Stimulated activated CD4-positive, alpha-beta T cell treated with anti-CD3 and anti-CD28 coated beads, Interleukin-1b, Interleukin-23, amount 100 ng/mL, for 48 hours (primary cell): ENCODE measurements around the gene HS6ST3.

Experiments used
- DNase-seq: peaks from one replicate; pipeline ENCODE4 v3.0.0-alpha.2; 2020

HS6ST3 gene

GRCh38 chr13:96342286-96342685 is 252.4 kb downstream of the HS6ST3 start:
- DNase-seq: no peak

- DNase-seq: no peak
These were observed 253.1 kb downstream of the HS6ST3 start for GRCh38 chr13:96342852-96343465.

- DNase-seq: no peak
These were observed 257.0 kb downstream of the HS6ST3 start for GRCh38 chr13:96346921-96347320.

DNA sequence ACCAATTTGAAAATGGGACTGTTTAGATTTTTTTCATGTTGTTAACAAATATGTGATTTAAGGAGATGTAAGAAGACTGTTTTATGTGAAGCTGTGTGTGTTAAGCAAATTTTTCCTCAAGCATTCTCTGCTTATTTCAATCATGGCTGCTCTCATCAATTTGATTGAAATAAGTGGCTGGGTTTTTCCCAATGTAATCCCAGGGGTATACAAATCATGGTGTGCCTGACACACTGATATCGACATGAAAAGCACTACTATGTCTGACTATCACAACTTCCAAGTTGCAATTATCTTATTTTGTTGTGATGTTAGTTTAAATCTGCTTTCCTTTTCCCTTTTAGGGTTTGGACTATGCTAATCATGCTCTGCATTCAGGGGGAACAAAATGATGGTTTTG is 283.7 kb downstream of the HS6ST3 start:
- DNase-seq: no peak

- DNase-seq: no peak
These were observed 287.9 kb downstream of the HS6ST3 start for GRCh38 chr13:96377835-96378234.

DNA sequence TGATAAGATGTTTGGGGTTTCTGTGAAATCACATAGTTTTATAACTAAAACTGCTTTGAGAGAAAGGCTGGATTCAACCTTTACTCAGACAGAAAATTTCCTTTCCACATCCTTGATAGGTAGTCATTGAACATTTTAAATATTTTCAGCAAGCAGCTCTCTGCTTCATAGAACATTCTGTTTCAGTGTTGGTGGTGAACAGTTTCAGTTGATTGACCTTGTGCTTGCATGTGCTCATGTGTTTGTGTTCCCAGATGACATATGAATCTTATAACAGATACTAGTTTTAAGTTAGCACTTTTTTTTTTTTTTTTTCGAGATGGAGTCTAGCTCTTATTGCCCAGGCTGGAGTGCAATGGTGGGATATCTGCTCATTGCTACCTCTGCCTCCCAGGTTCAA is 290.1 kb downstream of the HS6ST3 start:
- no peak for DNase-seq

GRCh38 chr13:96381681-96382080 is 291.8 kb downstream of the HS6ST3 start:
- no peak for DNase-seq

GRCh38 chr13:96388598-96388997 is 298.7 kb downstream of the HS6ST3 start:
- no peak for DNase-seq

- DNase-seq: no peak
These were observed 301.7 kb downstream of the HS6ST3 start for GRCh38 chr13:96391606-96392005.

DNA sequence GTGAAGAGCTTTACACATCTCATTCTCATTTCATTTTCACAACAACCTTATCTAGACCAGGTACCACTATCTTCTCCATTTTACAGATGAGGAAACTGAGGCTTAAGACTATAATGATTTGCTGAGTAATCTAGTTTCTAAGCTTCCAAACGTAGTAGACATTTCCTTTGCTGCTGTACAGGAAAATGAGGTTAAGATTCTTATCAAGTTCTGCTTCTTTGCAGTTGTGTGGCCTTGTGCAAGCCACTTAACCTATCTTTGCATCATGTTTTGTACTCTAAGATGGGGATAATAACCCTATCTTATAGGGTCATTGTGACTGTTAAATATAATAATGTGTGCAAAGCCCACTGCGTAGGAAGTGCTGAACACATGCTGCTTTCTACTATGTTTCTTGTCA is 307.9 kb downstream of the HS6ST3 start:
- DNase-seq: no peak

DNA sequence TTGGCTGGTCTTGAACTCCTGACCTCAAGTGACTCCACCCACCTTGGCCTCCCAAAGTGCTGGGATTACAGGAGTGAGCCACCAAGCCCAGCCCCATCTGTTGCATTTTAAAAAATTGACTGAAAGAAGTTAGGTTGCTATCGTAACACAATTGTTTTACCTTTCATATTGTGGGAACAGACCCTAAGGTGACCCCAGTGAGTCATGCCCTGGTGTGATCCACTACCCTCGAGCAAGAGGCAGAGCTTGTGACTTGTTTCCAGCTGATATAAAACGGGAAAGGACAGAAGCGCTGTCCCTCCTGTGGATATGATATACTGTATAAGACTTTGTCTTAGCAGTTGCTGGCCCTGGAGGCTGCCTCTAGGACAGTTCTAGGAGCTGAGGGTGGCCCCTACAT is 308.6 kb downstream of the HS6ST3 start:
- DNase-seq: no peak

DNA sequence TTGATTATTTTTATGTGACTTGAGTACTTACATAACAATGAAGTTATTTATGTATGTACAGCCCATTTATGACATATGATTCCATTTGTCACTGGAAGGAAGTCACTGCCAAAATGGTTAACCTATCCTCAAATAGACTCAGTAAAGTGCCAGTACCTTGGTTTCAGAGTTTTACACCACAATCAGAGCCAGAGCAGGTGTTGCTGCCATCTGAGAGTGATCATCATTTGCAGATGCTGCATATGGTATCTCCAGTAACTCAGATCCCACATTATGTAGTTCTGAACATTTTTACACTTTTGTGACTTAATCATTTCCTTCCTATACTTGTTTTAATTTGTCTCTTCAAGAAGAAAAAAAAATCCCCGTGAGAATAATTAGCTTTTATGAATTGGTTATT is 313.3 kb downstream of the HS6ST3 start:
- no peak for DNase-seq

GRCh38 chr13:96403651-96404050 is 313.7 kb downstream of the HS6ST3 start:
- no peak for DNase-seq

DNA sequence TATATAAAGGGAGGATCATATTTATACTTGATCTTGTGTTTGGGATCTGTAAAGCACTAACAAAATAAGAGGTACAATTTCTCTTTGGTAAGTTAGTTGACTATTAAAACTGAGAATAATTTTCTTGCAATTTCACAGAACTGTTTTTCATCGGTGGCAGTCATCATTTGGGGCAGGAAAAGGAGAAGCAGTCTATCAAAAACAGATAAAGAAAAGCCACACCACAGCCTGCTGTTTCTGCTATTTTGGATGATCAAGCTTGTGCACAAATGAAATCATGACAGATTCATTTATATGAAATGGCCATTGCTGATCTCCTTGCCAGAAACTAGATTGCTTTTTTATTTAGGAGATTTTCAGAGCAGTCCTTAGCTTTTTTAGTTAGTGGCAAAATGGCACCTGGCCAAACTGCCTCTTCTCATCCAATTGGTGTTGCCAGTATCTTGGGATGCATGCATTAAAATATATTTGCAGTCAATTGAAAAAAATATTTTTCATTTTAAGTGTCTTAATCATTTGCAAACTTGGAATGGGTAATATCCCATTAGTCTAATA is 326.0 kb downstream of the HS6ST3 start:
- DNase-seq: no peak

DNA sequence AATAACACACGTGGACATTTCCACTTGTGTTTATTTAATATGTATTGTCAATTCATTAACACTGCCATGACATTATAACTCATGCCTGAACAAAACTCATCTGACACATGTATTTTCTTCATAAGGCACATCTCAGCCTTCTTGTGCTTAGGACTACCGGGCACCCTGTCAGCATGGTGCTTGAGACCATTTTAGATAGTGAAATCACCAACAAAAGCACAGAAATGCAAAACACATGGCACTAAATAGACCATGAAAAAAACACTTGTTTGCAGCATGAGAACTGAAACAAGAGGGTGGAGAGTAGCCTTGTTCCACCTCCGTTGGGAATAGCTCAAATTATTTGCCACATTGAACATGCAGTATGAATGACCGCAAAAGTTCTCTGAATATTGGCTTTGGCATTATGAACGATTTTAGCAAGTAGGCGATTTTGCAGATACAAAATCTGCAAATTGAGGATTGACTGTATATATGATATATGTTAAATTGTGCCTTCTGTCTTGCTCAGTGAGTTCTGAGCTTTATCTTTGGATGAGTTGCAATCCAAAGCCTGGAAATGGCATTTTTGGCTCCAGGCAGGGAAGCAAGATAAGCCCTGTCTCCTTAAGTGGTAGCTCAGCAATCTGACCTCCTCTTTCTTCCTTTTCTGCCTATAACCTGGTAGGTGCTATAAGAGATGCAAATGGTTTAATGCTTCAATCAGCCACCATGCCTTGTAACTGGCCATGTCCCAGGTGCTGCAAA is 328.2 kb downstream of the HS6ST3 start:
- DNase-seq: no peak

- DNase-seq: no peak
These were observed 331.4 kb downstream of the HS6ST3 start for GRCh38 chr13:96421314-96421713.

DNA sequence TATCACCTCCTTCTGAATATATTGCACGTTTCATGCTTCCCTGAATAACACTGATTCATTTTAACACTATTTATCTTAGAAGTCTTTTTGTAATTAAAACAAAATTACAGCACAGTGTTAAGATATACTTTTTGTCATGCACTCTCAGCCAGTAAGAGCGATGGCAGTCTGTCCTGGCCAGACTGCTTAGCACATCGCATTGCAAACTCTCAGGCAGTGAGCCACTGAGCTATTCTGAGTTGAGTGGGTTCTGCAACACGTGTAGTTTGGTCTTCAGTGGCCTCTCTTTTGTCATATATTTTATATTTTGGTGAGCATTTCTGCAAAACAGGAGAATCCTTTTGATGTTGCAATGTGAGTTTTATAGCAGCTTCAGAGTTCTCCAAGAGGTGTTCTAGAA is 332.1 kb downstream of the HS6ST3 start:
- DNase-seq: no peak

DNA sequence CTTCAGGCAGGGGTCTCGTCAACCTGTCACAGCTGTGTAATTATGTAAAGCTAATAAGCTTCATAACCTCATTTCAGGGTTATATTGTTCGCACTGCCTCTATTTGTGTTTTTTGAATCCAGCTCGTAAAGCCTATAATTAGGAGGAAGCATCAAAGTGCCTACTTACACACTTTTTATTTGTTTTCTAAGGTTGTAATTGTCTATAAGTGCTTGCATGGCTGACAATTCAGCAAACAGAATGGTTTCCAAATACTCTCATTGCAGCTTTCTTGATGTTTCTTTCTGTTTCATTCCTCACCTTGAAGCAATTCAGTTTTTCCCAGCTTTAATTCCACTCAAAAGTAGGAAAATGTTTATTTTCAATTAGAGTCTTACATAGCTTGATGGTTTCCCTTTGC is 336.3 kb downstream of the HS6ST3 start:
- no peak for DNase-seq

GRCh38 chr13:96428911-96429310 is 339.0 kb downstream of the HS6ST3 start:
- no peak for DNase-seq

DNA sequence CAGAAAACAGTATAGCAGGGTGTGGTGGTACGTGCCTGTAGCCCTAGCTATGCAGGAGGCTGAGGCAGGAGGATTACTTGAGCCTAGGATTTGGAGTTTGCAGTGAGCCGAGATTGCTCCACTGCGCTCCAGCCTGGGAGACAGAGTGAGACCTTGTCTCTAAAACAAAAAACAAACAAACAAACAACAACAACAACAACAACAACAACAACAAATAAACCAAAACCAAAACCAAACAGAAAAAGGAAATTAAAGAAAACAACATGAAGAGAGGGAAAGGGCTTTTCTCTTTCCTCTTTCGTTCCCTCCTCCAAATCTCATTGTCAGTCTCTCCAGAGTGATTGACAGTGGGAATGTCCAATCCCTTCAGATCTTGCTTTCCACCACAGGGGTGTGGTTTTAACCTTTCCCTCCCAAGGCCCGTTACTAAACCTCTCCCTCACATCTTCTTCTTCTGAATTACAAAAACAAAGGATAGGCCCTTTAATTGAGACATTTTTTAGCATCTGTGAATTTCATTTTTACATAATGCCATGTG is 341.2 kb downstream of the HS6ST3 start:
- DNase-seq: no peak

- no peak for DNase-seq
These were observed 354.8 kb downstream of the HS6ST3 start for GRCh38 chr13:96444676-96445075.

GRCh38 chr13:96449920-96450319 is 360.0 kb downstream of the HS6ST3 start:
- no peak for DNase-seq

DNA sequence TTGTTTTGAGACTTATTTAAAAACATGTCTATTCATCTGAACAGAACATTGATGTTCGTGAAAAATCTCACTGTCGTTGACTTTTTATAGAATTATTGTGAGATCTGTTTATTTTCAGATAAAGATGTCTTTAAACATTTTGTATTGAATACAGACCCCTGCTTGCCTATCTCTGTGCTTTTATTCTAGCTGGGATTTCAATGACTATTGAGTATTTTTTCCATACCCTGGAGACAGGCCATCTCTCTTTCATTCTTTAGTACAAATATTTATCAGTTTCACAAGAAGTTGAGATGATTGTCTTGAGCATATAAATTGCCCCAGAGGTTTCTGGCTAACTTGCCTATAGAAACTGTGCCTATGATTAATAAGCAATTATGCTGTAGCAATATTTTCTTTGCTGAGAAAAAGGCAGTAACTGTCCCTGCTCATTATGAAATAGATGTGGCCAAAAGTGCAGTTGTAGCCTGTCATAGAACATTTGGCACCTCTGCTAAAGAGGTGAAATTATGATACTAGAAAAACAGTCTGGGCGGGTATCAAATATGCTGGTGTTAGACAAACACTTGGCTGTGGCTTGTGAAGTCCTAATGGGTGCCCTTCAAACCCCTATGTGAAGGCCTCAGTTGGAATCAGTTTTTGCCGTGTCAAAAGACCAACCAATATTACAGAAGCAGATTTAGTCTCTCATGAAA is 360.6 kb downstream of the HS6ST3 start:
- no peak for DNase-seq

- no peak for DNase-seq
These were observed 364.6 kb downstream of the HS6ST3 start for GRCh38 chr13:96454466-96454865.
